HL-60 (cell line): Measurements from ENCODE around the gene CCDC88B.

Source experiments
- POLR2AphosphoS5 ChIP-seq: IDR thresholded peaks from 2 replicates; pipeline ENCODE4 v1.6.1; 2012; ENCODE audit warnings: low read depth
- TF ChIP-seq, protein P1 (sequence below): IDR thresholded peaks from one replicate; pipeline ENCODE4 v1.5.1; 2011; ENCODE audit warnings: low read length, control low read depth, inconsistent platforms; ENCODE audit not compliant: insufficient read depth
- TF ChIP-seq, protein P2 (sequence below): IDR thresholded peaks from 2 replicates; pipeline ENCODE4 v1.6.1; 2012; ENCODE audit warnings: low read depth; ENCODE audit not compliant: insufficient replicate concordance

DNA sequence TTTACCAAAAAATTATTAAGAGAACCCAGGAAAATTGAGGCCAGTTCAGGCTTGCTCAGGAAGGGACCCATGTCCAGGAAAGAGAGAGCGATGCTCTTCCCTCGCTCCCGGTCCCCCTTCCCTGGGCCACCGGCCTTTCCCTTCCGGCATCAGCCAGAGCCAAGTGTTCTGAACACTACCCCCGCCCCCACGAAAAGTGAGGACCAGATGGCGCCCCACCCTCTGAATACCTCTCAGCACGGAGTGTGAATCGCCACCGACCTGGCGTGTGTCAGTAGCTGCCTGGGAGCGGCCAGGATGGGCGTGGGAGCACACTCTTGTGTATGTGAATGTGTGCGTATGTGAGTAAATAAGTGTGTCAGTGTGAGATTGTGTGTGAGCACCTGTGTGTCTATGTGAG, 39.2 kb downstream of the CCDC88B start:
- TF ChIP-seq, protein P1, sequence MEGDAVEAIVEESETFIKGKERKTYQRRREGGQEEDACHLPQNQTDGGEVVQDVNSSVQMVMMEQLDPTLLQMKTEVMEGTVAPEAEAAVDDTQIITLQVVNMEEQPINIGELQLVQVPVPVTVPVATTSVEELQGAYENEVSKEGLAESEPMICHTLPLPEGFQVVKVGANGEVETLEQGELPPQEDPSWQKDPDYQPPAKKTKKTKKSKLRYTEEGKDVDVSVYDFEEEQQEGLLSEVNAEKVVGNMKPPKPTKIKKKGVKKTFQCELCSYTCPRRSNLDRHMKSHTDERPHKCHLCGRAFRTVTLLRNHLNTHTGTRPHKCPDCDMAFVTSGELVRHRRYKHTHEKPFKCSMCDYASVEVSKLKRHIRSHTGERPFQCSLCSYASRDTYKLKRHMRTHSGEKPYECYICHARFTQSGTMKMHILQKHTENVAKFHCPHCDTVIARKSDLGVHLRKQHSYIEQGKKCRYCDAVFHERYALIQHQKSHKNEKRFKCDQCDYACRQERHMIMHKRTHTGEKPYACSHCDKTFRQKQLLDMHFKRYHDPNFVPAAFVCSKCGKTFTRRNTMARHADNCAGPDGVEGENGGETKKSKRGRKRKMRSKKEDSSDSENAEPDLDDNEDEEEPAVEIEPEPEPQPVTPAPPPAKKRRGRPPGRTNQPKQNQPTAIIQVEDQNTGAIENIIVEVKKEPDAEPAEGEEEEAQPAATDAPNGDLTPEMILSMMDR, result no peak
- no peak for TF ChIP-seq POLR2AphosphoS5
- TF ChIP-seq, protein P2, sequence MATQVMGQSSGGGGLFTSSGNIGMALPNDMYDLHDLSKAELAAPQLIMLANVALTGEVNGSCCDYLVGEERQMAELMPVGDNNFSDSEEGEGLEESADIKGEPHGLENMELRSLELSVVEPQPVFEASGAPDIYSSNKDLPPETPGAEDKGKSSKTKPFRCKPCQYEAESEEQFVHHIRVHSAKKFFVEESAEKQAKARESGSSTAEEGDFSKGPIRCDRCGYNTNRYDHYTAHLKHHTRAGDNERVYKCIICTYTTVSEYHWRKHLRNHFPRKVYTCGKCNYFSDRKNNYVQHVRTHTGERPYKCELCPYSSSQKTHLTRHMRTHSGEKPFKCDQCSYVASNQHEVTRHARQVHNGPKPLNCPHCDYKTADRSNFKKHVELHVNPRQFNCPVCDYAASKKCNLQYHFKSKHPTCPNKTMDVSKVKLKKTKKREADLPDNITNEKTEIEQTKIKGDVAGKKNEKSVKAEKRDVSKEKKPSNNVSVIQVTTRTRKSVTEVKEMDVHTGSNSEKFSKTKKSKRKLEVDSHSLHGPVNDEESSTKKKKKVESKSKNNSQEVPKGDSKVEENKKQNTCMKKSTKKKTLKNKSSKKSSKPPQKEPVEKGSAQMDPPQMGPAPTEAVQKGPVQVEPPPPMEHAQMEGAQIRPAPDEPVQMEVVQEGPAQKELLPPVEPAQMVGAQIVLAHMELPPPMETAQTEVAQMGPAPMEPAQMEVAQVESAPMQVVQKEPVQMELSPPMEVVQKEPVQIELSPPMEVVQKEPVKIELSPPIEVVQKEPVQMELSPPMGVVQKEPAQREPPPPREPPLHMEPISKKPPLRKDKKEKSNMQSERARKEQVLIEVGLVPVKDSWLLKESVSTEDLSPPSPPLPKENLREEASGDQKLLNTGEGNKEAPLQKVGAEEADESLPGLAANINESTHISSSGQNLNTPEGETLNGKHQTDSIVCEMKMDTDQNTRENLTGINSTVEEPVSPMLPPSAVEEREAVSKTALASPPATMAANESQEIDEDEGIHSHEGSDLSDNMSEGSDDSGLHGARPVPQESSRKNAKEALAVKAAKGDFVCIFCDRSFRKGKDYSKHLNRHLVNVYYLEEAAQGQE, result no peak
